Activated CD4-positive, alpha-beta T cell treated with anti-CD3 and anti-CD28 coated beads, Interleukin-2, amount 50 U/mL, for 4 hours (primary cell): ENCODE measurements around the gene TWIST2.

Source experiments
- DNase-seq, 2 experiments: peaks; one replicate each; pipeline ENCODE4 v3.0.0-alpha.2; 2020

Gene TWIST2

GRCh38 chr2:238942726-238943300 is 94.9 kb downstream of the TWIST2 start:
- DNase-seq: no peak

- no peak for DNase-seq
Measured at GRCh38 chr2:238943338-238944067, 95.6 kb downstream of the TWIST2 start.

- DNase-seq: no peak
Measured at GRCh38 chr2:238945433-238946150, 97.7 kb downstream of the TWIST2 start.

- no peak for DNase-seq
Measured at GRCh38 chr2:238946318-238947242, 98.7 kb downstream of the TWIST2 start.

- no peak for DNase-seq
Measured at GRCh38 chr2:238947243-238947760, 99.4 kb downstream of the TWIST2 start.

- no peak for DNase-seq
Measured at GRCh38 chr2:238947920-238948710, 100.2 kb downstream of the TWIST2 start.

GRCh38 chr2:238948765-238949641 is 101.1 kb downstream of the TWIST2 start:
- DNase-seq: no peak

- no peak for DNase-seq
Measured at GRCh38 chr2:238949710-238950345, 101.9 kb downstream of the TWIST2 start.

- no peak for DNase-seq
Measured at GRCh38 chr2:238950551-238950950, 102.7 kb downstream of the TWIST2 start.

- DNase-seq: no peak
Measured at GRCh38 chr2:238952261-238952919, 104.5 kb downstream of the TWIST2 start.

- DNase-seq: no peak
Measured at GRCh38 chr2:238954841-238955591, 107.1 kb downstream of the TWIST2 start.

GRCh38 chr2:238955648-238956531 is 108.0 kb downstream of the TWIST2 start:
- no peak for DNase-seq

- DNase-seq: no peak
Measured at GRCh38 chr2:238956676-238957075, 108.8 kb downstream of the TWIST2 start.
